Daoy (cell line): ENCODE data around the gene OLFM2. TPM values are rescaled to one million over a fixed set of nuclear protein-coding genes. Genes with fewer than 3 reads are reported as not detected.
"Not testable (repeated sequence)": the region's sequence is repeated elsewhere in the genome, so short reads cannot be mapped to it uniquely, and the experiment has no call there.

ENCODE experiments used
- DNase-seq: peaks from one replicate; pipeline ENCODE4 v3.0.0-alpha.2; 2015; ENCODE audit warnings: low read depth
- total RNA-seq: library from RNA; depleted of rRNA; stranded (reverse); fragments of >200 nt; shearing (Covaris generic); gene quantifications from 2 replicates; pipeline ENCODE4 v1.2.3, GENCODE V29; 2014

Gene OLFM2
- total RNA-seq, 1 experiment from 2014 or later: 15.7 TPM

GRCh38 chr19:9943744-9944143 lies 7.4 kb upstream of the OLFM2 start:
- no peak for DNase-seq

- no peak for DNase-seq
Observed at GRCh38 chr19:9941671-9942070, 5.4 kb upstream of the OLFM2 start.

GRCh38 chr19:9941231-9941630 lies 4.9 kb upstream of the OLFM2 start:
- no peak for DNase-seq

DNA sequence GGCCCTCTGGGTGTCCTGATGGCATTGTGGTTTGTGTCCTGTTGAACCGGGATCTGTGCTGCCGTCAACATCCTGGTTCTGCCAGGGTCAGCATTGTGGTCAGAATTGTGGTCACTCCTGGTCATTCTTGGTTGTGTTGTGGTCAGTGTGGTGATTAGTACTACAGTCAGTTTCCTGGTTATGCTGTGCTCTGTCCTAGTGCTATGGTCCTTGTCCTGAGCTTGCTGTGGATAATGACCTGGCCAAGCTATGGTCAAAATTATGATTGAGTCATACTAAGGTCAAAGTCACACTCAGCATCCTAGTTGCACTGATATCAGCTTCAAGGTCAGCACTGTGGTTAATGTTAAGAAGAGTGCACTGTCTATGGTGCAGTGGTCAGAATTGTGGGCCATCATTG lies 4.5 kb upstream of the OLFM2 start:
- no peak for DNase-seq

DNA sequence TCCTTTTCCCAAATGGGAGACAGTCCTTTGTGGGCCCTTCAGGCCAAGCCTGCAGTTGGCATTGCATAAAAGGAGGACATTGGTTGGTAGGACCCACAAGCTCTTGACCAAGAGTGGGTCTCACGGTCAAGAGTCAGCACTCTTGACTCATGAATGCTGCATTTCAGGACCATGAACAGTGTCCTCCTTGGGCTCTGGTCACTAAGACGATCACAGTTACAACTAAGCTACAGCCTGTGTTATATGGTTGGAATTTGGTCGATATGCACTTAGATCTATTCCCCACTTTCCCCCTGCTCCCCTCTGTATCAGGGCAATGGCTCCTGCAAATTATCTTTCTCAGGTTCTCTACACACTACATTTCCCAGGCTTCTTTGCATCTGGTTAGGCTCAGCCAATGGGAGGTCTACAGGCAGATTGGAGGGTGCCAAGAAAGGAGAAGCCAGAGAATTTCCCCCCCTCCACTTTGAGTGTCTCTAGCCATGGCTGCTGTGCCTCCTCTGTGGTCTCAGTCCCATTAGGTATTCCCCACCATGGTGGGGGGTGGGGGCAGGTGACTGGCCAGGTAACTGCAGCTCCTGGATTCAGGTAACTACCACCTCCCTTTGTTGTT lies 3.1 kb upstream of the OLFM2 start:
- DNase-seq: no peak

- no peak for DNase-seq
Observed at GRCh38 chr19:9937001-9937411, 691 bp upstream of the OLFM2 start.

DNA sequence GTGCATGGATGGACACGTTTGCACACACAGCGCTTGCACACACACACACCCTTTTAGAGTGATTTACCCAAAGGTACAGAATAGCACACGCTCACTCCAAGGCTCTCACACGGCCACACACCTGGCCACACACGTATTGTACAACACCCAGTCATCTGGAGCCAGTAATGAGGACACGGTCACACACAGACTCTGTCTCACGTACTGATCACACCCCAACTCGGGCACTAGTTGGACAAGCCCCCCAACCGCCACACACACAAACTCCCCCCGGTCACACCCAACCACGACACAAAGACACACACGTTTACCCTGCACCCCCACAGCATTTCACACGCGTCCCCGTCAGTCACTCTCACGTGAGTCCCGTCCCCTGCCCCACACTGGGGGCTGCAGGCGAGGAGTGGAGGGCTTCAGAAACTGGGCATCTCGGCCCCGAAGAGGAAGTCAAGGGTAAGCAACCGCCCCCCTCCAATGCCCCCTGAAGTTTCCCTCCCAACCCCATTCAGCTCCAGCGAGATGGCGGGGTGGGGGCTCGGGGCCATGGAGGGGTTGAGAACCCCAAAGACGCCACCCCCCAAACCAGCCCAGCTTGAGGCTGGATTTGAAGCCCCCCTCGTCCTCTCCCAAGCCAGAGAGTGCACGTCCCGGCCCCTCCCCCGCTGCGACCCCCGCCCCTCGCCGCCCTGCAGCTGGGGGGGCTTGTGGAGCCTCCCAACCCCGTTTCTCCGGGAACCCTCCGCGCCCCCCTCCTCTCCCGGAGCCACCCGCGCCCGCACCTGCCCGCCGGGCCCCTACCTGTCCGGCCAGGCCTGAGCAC lies 599 bp downstream of the OLFM2 start:
- DNase-seq: no peak

DNA sequence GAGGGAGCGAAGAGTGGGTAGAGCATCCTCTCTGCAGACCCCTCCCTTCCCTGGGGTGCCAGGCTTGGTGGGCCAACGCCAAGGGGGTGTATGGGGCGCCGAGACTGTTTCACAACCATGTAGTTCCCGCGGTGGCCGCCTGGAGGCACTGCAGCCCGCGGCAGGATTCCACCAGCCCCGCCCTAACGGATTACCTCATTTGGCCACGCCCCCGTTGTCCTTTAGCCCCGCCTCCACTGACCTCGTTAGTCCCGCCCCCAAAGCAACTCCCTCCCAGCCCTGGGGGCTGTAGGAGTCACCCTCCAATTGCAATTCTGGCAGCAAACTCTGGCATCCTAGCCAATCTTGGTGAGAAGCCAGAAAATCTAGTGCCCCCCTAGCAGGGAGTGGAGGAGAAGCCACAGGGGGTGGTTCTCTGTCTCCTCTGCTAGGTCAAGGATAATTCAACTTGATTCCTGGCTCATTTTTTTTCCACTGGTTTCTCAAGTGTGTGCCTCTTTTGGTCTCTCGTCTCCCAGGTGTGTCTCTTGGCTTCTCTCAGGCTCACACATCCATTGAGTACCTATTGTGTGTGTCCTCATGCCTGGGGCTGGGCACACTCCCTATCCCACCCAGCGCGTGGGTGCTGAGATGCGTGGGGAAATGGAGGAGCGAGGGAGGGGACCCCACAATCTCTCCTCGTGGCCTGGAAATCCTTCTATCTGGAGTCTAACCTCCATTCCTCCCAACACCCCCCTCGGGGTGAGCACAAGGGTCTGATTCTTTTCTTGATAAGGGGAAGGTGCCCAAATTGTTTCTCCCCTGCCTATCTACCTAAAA lies 2.0 kb downstream of the OLFM2 start:
- peak; percentile 91 for DNase-seq

GRCh38 chr19:9932835-9933234 lies 3.5 kb downstream of the OLFM2 start:
- DNase-seq: no peak

- no peak for DNase-seq
Observed at GRCh38 chr19:9931629-9932028, 4.7 kb downstream of the OLFM2 start.

DNA sequence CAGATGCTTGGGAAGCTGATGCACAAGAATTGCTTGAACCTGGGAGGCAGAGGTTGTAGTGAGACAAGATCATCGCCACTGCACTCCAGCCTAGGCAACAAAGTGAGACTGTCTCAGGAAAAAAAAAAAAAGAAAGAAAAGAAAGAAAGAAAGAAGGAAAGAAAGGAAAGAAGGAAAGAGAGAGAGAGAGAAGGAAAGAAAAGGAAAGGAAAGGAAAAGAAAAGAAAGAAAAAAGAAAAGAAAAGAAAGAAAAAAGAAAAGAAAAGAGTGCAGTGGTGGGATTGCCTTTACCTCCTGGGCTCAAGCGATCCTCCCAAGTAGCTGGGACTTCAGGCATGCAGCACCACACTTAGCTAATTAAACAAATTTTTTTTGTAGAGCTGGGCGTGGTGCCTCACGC lies 12.9 kb downstream of the OLFM2 start:
- DNase-seq: no peak

DNA sequence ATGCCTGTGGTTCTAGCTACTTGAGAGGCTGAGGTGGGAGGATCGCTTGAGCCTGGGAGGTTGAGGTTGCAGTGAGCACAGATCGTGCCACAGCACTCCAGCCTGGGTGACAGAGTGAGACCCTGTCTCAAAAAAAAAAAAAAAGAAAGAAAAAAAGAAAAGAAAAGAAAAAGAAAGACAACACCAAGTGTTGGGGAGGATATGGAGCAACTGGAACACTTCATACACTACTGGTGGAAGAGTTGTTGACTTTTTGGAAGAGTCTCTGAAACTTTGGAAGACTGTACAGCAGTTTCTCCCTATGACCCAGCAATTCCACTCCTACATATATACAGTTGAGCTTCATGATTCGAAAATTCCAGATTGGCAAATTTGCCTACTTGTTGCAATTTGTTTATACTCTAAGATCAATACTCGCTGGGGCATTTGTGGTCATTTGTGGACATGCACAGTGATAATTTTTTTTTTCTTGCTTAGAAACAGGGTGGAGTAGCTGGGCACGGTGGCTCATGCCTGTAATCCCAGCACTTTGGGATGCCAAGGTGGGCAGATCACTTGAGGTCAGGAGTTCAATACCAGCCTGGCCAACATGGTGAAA lies 13.4 kb downstream of the OLFM2 start:
- DNase-seq: not testable (repeated sequence)

GRCh38 chr19:9917321-9917720 lies 19.0 kb downstream of the OLFM2 start:
- peak; percentile 76 for DNase-seq

GRCh38 chr19:9916719-9917118 lies 19.6 kb downstream of the OLFM2 start:
- DNase-seq: no peak

- peak; percentile 95 for DNase-seq
Observed at GRCh38 chr19:9914315-9915207, 21.8 kb downstream of the OLFM2 start.

GRCh38 chr19:9914001-9914314 lies 22.4 kb downstream of the OLFM2 start:
- no peak for DNase-seq

GRCh38 chr19:9913237-9914000 lies 22.9 kb downstream of the OLFM2 start:
- DNase-seq: peak; percentile 48

GRCh38 chr19:9912551-9913236 lies 23.6 kb downstream of the OLFM2 start:
- DNase-seq: no peak

DNA sequence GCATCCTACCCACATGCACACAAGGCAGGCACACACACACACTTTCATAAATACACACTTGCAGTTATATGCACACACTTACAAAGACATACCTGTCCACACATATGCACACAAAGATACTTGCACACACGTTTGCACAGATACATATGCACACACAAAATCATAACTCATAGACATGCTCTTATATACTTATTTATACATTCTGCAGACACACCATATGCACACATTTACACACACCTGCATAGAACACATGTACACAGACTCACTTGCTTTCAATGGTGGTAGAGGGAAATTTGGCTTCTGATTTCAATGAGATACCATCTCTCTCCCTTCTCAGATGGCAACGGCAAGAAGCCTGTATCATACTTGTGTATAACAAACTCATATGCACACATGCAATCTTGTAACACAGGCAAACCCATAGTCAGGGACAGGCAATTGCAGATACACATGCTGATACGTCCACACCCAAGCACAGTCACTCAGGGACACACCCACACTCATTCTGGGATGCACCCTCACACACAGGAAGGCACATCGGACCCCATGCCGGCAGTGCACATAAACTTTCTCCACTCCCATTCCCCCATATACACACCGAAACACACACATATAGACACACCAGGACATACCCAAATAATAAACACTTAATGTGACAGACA lies 24.7 kb downstream of the OLFM2 start:
- no peak for DNase-seq
